A549 (cell line): ENCODE data around the gene FARP2.
"Not testable (repeated sequence)": the region's sequence is repeated elsewhere in the genome, so short reads cannot be mapped to it uniquely, and the experiment has no call there.

Experiments used
- BHLHE40 ChIP-seq: IDR thresholded peaks from 2 replicates; pipeline ENCODE4 v1.6.1; 2012; ENCODE audit warnings: low read depth, low read length, inconsistent platforms
- CEBPB ChIP-seq, 2 experiments: fragments of >200 bp in 1 of 2; sonication (Bioruptor Twin) in 1 of 2; formaldehyde crosslinking in 1 of 2; IDR thresholded peaks; 2 replicates each; pipeline ENCODE4 v1.6.1; 2012 to 2016
- EHMT2 ChIP-seq: fragments of 200-600 bp; sonication (generic); IDR thresholded peaks from 2 replicates; pipeline ENCODE4 v1.6.1; 2016; ENCODE audit warnings: antibody characterized with exemption, low read depth, mild to moderate bottlenecking, moderate library complexity
- EP300 ChIP-seq, 2 experiments: fragments of >200 bp; sonication (Bioruptor Twin); formaldehyde crosslinking; IDR thresholded peaks; 2 replicates in 1 of 2; 3 replicates in 1 of 2; pipeline ENCODE4 v1.6.1; 2016 to 2017
- HEYL ChIP-seq: fragments of 250-450 bp; sonication (Bioruptor Pico); IDR thresholded peaks from 2 replicates; pipeline ENCODE4 v1.8.0; 2021; ENCODE audit warnings: mild to moderate bottlenecking, moderate library complexity
- HOXB13 ChIP-seq: fragments of 250-450 bp; sonication (Bioruptor Pico); IDR thresholded peaks from 2 replicates; pipeline ENCODE4 v1.5.0; 2020; ENCODE audit warnings: low read depth, mild to moderate bottlenecking, moderate library complexity
- JUNB ChIP-seq: fragments of >200 bp; sonication (Bioruptor Twin); formaldehyde crosslinking; IDR thresholded peaks from 2 replicates; pipeline ENCODE4 v1.6.1; 2016
- KDM5A ChIP-seq: fragments of 200-600 bp; sonication (generic); IDR thresholded peaks from 2 replicates; pipeline ENCODE4 v1.6.1; 2016; ENCODE audit warnings: antibody characterized with exemption, mild to moderate bottlenecking
- POLR2A ChIP-seq: IDR thresholded peaks from 2 replicates; pipeline ENCODE4 v1.6.1; 2012; ENCODE audit warnings: mild to moderate bottlenecking, low read length
- TF ChIP-seq, protein P1 (sequence below): fragments of 200-600 bp; sonication (generic); IDR thresholded peaks from 2 replicates; pipeline ENCODE4 v1.6.1; 2016; ENCODE audit warnings: antibody characterized with exemption, mild to moderate bottlenecking, moderate library complexity
- TF ChIP-seq, protein P2 (sequence below): fragments of >200 bp; sonication (Bioruptor Twin); formaldehyde crosslinking; IDR thresholded peaks from 3 replicates; pipeline ENCODE4 v1.5.1; 2016
- TF ChIP-seq, protein P3 (sequence below): fragments of 250-450 bp; sonication (Bioruptor Pico); IDR thresholded peaks from 2 replicates; pipeline ENCODE4 v1.5.0; 2021; ENCODE audit warnings: mild to moderate bottlenecking, moderate library complexity, borderline replicate concordance
- TF ChIP-seq, protein P4 (sequence below): fragments of 450-650 bp; IDR thresholded peaks from 2 replicates; pipeline ENCODE4 v1.6.1; 2014; ENCODE audit warnings: antibody characterized with exemption

DNA sequence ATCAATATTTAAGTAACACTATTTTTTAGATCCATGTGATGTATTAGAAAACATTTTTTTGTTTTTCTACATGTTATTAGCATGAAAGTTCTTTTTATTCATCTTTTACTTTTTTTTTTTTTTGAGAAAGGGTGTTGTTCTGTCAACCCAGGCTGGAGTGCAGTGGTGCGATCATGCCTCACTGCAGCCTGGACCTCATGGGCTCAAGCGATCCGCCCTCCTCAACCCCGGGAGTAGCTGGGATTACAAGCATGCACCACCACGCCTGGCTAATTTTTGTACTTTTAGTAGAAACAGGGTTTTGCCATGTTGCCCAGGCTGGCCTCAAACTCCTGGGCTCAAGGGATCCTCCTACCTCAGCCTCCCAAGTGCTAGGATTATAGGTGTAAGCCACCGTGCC lies 17.8 kb downstream of the FARP2 start:
- TF ChIP-seq EHMT2; EP300 (IDR thresholded peaks at IDR 0.05); BHLHE40; KDM5A; HOXB13 (CRISPR knock-in tag); JUNB; POLR2A; HEYL (CRISPR knock-in tag); CEBPB (IDR thresholded peaks at IDR 0.05): not testable (repeated sequence)
- TF ChIP-seq, protein P1, sequence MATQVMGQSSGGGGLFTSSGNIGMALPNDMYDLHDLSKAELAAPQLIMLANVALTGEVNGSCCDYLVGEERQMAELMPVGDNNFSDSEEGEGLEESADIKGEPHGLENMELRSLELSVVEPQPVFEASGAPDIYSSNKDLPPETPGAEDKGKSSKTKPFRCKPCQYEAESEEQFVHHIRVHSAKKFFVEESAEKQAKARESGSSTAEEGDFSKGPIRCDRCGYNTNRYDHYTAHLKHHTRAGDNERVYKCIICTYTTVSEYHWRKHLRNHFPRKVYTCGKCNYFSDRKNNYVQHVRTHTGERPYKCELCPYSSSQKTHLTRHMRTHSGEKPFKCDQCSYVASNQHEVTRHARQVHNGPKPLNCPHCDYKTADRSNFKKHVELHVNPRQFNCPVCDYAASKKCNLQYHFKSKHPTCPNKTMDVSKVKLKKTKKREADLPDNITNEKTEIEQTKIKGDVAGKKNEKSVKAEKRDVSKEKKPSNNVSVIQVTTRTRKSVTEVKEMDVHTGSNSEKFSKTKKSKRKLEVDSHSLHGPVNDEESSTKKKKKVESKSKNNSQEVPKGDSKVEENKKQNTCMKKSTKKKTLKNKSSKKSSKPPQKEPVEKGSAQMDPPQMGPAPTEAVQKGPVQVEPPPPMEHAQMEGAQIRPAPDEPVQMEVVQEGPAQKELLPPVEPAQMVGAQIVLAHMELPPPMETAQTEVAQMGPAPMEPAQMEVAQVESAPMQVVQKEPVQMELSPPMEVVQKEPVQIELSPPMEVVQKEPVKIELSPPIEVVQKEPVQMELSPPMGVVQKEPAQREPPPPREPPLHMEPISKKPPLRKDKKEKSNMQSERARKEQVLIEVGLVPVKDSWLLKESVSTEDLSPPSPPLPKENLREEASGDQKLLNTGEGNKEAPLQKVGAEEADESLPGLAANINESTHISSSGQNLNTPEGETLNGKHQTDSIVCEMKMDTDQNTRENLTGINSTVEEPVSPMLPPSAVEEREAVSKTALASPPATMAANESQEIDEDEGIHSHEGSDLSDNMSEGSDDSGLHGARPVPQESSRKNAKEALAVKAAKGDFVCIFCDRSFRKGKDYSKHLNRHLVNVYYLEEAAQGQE: not testable (repeated sequence)
- TF ChIP-seq, protein P2, sequence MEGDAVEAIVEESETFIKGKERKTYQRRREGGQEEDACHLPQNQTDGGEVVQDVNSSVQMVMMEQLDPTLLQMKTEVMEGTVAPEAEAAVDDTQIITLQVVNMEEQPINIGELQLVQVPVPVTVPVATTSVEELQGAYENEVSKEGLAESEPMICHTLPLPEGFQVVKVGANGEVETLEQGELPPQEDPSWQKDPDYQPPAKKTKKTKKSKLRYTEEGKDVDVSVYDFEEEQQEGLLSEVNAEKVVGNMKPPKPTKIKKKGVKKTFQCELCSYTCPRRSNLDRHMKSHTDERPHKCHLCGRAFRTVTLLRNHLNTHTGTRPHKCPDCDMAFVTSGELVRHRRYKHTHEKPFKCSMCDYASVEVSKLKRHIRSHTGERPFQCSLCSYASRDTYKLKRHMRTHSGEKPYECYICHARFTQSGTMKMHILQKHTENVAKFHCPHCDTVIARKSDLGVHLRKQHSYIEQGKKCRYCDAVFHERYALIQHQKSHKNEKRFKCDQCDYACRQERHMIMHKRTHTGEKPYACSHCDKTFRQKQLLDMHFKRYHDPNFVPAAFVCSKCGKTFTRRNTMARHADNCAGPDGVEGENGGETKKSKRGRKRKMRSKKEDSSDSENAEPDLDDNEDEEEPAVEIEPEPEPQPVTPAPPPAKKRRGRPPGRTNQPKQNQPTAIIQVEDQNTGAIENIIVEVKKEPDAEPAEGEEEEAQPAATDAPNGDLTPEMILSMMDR: not testable (repeated sequence)
- TF ChIP-seq, protein P3, sequence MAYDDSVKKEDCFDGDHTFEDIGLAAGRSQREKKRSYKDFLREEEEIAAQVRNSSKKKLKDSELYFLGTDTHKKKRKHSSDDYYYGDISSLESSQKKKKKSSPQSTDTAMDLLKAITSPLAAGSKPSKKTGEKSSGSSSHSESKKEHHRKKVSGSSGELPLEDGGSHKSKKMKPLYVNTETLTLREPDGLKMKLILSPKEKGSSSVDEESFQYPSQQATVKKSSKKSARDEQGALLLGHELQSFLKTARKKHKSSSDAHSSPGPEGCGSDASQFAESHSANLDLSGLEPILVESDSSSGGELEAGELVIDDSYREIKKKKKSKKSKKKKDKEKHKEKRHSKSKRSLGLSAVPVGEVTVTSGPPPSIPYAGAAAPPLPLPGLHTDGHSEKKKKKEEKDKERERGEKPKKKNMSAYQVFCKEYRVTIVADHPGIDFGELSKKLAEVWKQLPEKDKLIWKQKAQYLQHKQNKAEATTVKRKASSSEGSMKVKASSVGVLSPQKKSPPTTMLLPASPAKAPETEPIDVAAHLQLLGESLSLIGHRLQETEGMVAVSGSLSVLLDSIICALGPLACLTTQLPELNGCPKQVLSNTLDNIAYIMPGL: not testable (repeated sequence)
- TF ChIP-seq, protein P4, sequence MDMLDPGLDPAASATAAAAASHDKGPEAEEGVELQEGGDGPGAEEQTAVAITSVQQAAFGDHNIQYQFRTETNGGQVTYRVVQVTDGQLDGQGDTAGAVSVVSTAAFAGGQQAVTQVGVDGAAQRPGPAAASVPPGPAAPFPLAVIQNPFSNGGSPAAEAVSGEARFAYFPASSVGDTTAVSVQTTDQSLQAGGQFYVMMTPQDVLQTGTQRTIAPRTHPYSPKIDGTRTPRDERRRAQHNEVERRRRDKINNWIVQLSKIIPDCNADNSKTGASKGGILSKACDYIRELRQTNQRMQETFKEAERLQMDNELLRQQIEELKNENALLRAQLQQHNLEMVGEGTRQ: not testable (repeated sequence)
